T-helper 17 cell (primary cell): ENCODE measurements around the gene VGLL4. TPM values are rescaled to one million over a fixed set of nuclear protein-coding genes. Genes with fewer than 3 reads are reported as not detected.
A peak's percentile ranks its signal among the peaks of the same experiment; 100 is the strongest.
"Not testable (repeated sequence)": the region's sequence is repeated elsewhere in the genome, so short reads cannot be mapped to it uniquely, and the experiment has no call there.

Source experiments
- ATAC-seq: fragments of 150-1000 bp; cut with Tn5 transposase; 2 replicates; pipeline ENCODE4 v1.10.0; 2021; ENCODE audit warnings: mild to moderate bottlenecking, moderate library complexity
- DNase-seq, 3 donors: peaks; one replicate each; pipeline versions ENCODE4 v3.0.0 to v3.0.0-alpha.2; 2020 to 2021
- H3K9me3 ChIP-seq: one replicate; pipeline ENCODE4 v1.7.0; 2013; ENCODE audit warnings: low read length, mild to moderate bottlenecking; ENCODE audit not compliant: control insufficient read depth, poor library complexity, severe bottlenecking
- H3K27ac Mint-ChIP-seq: one replicate; pipeline ENCODE4 v1.8.0; 2022; ENCODE audit warnings: mild to moderate bottlenecking, moderate library complexity, mixed read lengths
- H3K27me3 Mint-ChIP-seq: one replicate; pipeline ENCODE4 v1.8.0; 2022; ENCODE audit warnings: mixed read lengths
- H3K36me3 Mint-ChIP-seq: one replicate; pipeline ENCODE4 v1.8.0; 2022; ENCODE audit warnings: low read depth, mixed read lengths
- H3K4me1 Mint-ChIP-seq: one replicate; pipeline ENCODE4 v1.8.0; 2022; ENCODE audit warnings: mild to moderate bottlenecking, mixed read lengths
- H3K4me3 Mint-ChIP-seq: one replicate; pipeline ENCODE4 v1.8.0; 2022; ENCODE audit warnings: mild to moderate bottlenecking, moderate library complexity, mixed read lengths
- total RNA-seq, 4 donors: library from RNA in 2 of 4; stranded (reverse) in 2 of 4; gene quantifications; one replicate each; pipeline ENCODE4 v1.2.3 and lab custom pipeline; 2022 to 2026

VGLL4 gene
- total RNA-seq, result 10 to 100 TPM; 18.7 to 20.2 TPM
- total RNA-seq (lab: John Stamatoyannopoulos, UW), result 17.9 to 24.9 reads per million in 2 donors

GRCh38 chr3:11643605-11644087, at the start of gene VGLL4:
VGLL4 (minus strand) TSS chr3:11643915; CDS start chr3:11643518, 397 bp downstream.
- no peaks in the 10 kb centered on the region for H3K9me3 ChIP-seq
- peak; percentile 20 to 35 (median 22) for DNase-seq
- H3K27me3 Mint-ChIP-seq, result no peaks in the 10 kb centered on the region
- peak within 1 kb of the TSS; percentile 98 for H3K27ac Mint-ChIP-seq
- H3K4me3 Mint-ChIP-seq, result peak within 1 kb of the TSS; percentile 100
- ATAC-seq, result peak; percentile 69
- H3K36me3 Mint-ChIP-seq, result no peaks in the 10 kb centered on the region
- H3K4me1 Mint-ChIP-seq, result peaks cover 34% of the 10 kb centered on the region

GRCh38 chr3:11692532-11692813, 48.8 kb upstream of the VGLL4 start:
- DNase-seq (no peak), ATAC-seq (no peak)
- Mint-ChIP-seq H3K4me3 (no peak overlapping the region), H3K27me3 (no peaks in the 10 kb centered on the region), H3K36me3 (peaks cover 2% of the 10 kb centered on the region), H3K4me1 (peaks cover 7% of the 10 kb centered on the region), H3K27ac (no peak overlapping the region)
- no peaks in the 10 kb centered on the region for H3K9me3 ChIP-seq

- no peaks in the 10 kb centered on the region for H3K36me3 Mint-ChIP-seq
- no peak for DNase-seq
- no peak overlapping the region for H3K4me3 Mint-ChIP-seq
- H3K27ac Mint-ChIP-seq, result no peak overlapping the region
- H3K9me3 ChIP-seq, result no peaks in the 10 kb centered on the region
- no peaks in the 10 kb centered on the region for H3K27me3 Mint-ChIP-seq
- peaks cover 7% of the 10 kb centered on the region for H3K4me1 Mint-ChIP-seq
- ATAC-seq, result no peak
Observed at GRCh38 chr3:11691767-11692531, 48.2 kb upstream of the VGLL4 start.

- H3K9me3 ChIP-seq, result no peaks in the 10 kb centered on the region
- Mint-ChIP-seq H3K4me1 (peaks cover 7% of the 10 kb centered on the region), H3K27ac (no peak overlapping the region), H3K36me3 (no peaks in the 10 kb centered on the region), H3K4me3 (no peak overlapping the region), H3K27me3 (no peaks in the 10 kb centered on the region)
- ATAC-seq (no peak), DNase-seq (no peak)
Observed at GRCh38 chr3:11690863-11691766, 47.4 kb upstream of the VGLL4 start.

- Mint-ChIP-seq H3K27ac (no peak overlapping the region), H3K36me3 (no peaks in the 10 kb centered on the region)
Observed at GRCh38 chr3:11689749-11690148, 46.0 kb upstream of the VGLL4 start.

GRCh38 chr3:11684980-11685379, 41.3 kb upstream of the VGLL4 start:
- not testable (repeated sequence) for H3K27me3 Mint-ChIP-seq, H3K4me1 Mint-ChIP-seq, H3K9me3 ChIP-seq, ATAC-seq, H3K4me3 Mint-ChIP-seq, H3K36me3 Mint-ChIP-seq, H3K27ac Mint-ChIP-seq, DNase-seq

More at GRCh38 chr3:11689749-11690148, 46.0 kb upstream of the VGLL4 start:
- DNase-seq (no peak), ATAC-seq (no peak)
- no peaks in the 10 kb centered on the region for H3K9me3 ChIP-seq
- Mint-ChIP-seq H3K4me3 (no peak overlapping the region), H3K4me1 (peaks cover 7% of the 10 kb centered on the region), H3K27me3 (no peaks in the 10 kb centered on the region)

GRCh38 chr3:11680509-11680908, 36.8 kb upstream of the VGLL4 start:
- no peaks in the 10 kb centered on the region for H3K9me3 ChIP-seq
- DNase-seq, result no peak
- H3K4me3 Mint-ChIP-seq, result no peak overlapping the region
- peaks cover 3% of the 10 kb centered on the region for H3K4me1 Mint-ChIP-seq
- H3K27me3 Mint-ChIP-seq, result no peaks in the 10 kb centered on the region
- no peak for ATAC-seq
- no peak overlapping the region for H3K27ac Mint-ChIP-seq
- no peaks in the 10 kb centered on the region for H3K36me3 Mint-ChIP-seq

- DNase-seq, result no peak
- no peaks in the 10 kb centered on the region for H3K9me3 ChIP-seq
- H3K36me3 Mint-ChIP-seq, result no peaks in the 10 kb centered on the region
- H3K4me1 Mint-ChIP-seq, result peaks cover 3% of the 10 kb centered on the region
- H3K27ac Mint-ChIP-seq, result no peak overlapping the region
- no peak for ATAC-seq
- H3K27me3 Mint-ChIP-seq, result no peaks in the 10 kb centered on the region
- no peak overlapping the region for H3K4me3 Mint-ChIP-seq
Observed at GRCh38 chr3:11679964-11680363, 36.2 kb upstream of the VGLL4 start.

- H3K27ac Mint-ChIP-seq, result no peak overlapping the region
- ATAC-seq (no peak), DNase-seq (no peak)
- no peaks in the 10 kb centered on the region for H3K27me3 Mint-ChIP-seq
- no peaks in the 10 kb centered on the region for H3K36me3 Mint-ChIP-seq
- peaks cover 5% of the 10 kb centered on the region for H3K4me1 Mint-ChIP-seq
- no peak overlapping the region for H3K4me3 Mint-ChIP-seq
- H3K9me3 ChIP-seq, result no peaks in the 10 kb centered on the region
Observed at GRCh38 chr3:11672363-11672762, 28.6 kb upstream of the VGLL4 start.

GRCh38 chr3:11671648-11672100, 28.0 kb upstream of the VGLL4 start:
- H3K4me1 Mint-ChIP-seq, result peaks cover 8% of the 10 kb centered on the region
- DNase-seq, result no peak
- no peak overlapping the region for H3K4me3 Mint-ChIP-seq
- H3K36me3 Mint-ChIP-seq, result peaks cover 2% of the 10 kb centered on the region
- peak overlapping the region; percentile 11 for H3K27ac Mint-ChIP-seq
- ATAC-seq, result no peak
- no peaks in the 10 kb centered on the region for H3K27me3 Mint-ChIP-seq
- H3K9me3 ChIP-seq, result no peaks in the 10 kb centered on the region

- ATAC-seq, result no peak
- Mint-ChIP-seq H3K36me3 (peaks cover 2% of the 10 kb centered on the region), H3K4me3 (no peak overlapping the region), H3K27ac (no peak overlapping the region), H3K4me1 (peaks cover 7% of the 10 kb centered on the region), H3K27me3 (no peaks in the 10 kb centered on the region)
- no peaks in the 10 kb centered on the region for H3K9me3 ChIP-seq
- no peak for DNase-seq
Observed at GRCh38 chr3:11668243-11669235, 24.8 kb upstream of the VGLL4 start.

- H3K27me3 Mint-ChIP-seq, result no peaks in the 10 kb centered on the region
Observed at GRCh38 chr3:11665331-11665730, 21.6 kb upstream of the VGLL4 start.

More at GRCh38 chr3:11665331-11665730, 21.6 kb upstream of the VGLL4 start:
- H3K4me1 Mint-ChIP-seq, result peaks cover 8% of the 10 kb centered on the region
- ATAC-seq (no peak), DNase-seq (no peak)
- H3K27ac Mint-ChIP-seq, result no peak overlapping the region
- H3K36me3 Mint-ChIP-seq, result peaks cover 2% of the 10 kb centered on the region
- H3K4me3 Mint-ChIP-seq, result no peak overlapping the region
- H3K9me3 ChIP-seq, result no peaks in the 10 kb centered on the region
